Panc1 (cell line): ENCODE measurements around the gene NME4.

Source experiments
- CTCF ChIP-seq: fragments of 450-650 bp; IDR thresholded peaks from 2 replicates; pipeline ENCODE4 v1.5.1; 2017; ENCODE audit warnings: mild to moderate bottlenecking
- POLR2AphosphoS5 ChIP-seq: IDR thresholded peaks from 2 replicates; pipeline ENCODE4 v1.6.1; 2012; ENCODE audit warnings: mild to moderate bottlenecking, low read depth, low read length, moderate library complexity
- REST ChIP-seq, 2 experiments: IDR thresholded peaks; 2 replicates each; pipeline ENCODE4 v1.6.1; 2011 to 2012; ENCODE audit warnings: low read depth in 2 of 2, control low read depth in 1 of 2, low read length in 1 of 2, mild to moderate bottlenecking in 1 of 2, moderate library complexity in 1 of 2; ENCODE audit not compliant: insufficient read depth in 1 of 2
- TCF7L2 ChIP-seq: IDR thresholded peaks from 2 replicates; pipeline ENCODE4 v1.6.1; 2011; ENCODE audit warnings: mild to moderate bottlenecking, low read depth, low read length, inconsistent platforms

- TF ChIP-seq CTCF (no peak), TCF7L2 (no peak), POLR2AphosphoS5 (no peak), REST (IDR thresholded peaks at IDR 0.05; ENCODE audit: insufficient read depth in 1 of 2, low read depth in 2 of 2, low read length in 1 of 2) (no peak)
Measured at GRCh38 chr16:347203-347602, 49.8 kb upstream of the NME4 start.
